ENCODE results near the gene RPTOR.
A peak's percentile ranks its signal among the peaks of the same experiment; 100 is the strongest.

The RPTOR gene

DNA sequence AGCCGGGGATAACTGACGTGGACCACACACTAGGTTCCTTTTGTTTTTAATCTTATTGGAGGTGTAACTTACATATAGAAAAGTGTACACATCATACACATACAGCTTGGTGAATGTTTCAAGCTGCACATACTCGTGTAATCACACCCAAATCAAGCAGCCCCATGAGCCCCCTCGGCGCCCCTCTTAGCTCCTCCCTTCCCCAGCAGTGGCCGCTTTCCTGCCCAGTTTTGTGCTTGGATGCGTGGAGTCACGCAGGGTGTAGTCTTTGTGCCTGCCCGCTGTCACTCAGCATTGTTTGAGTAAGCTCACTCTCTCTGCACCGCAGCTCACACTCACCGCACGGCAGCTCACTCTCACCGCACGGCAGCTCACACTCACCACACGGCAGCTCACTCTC, 295.3 kb downstream of the RPTOR start:
- Mint-ChIP-seq H3K9me3 (no peaks in the 10 kb centered on the region), H3K27ac (no peak overlapping the region), H3K4me3 (no peak overlapping the region), H3K4me1 (peaks cover 17% of the 10 kb centered on the region), H3K36me3 (peaks cover 5% of the 10 kb centered on the region), H3K27me3 (no peaks in the 10 kb centered on the region)

DNA sequence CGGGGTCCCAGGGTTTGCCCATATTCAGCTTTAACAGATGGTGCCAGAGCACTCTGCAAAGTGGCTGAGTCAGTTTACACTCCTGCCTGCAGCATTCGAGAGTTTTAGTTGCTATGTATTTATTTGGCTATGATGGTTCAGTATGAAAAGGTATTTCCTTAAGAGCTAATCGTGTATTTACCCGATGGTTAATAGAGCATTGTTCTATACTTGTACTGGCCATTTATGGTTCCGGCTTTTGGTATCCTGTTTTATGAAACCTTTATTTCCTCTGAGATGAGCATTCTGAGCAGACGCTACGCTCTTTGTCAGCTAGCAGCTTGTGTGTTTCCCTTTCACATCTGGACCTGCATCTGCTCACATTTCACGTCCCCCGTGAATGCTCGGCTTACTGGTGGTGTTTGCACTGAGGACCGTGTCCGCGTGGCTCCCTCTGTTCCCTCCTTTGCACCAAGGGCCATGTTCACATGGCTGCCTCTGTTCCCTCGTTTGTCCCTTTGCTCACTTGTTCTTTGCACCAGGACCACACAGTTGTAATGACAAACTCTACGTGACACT, 297.9 kb downstream of the RPTOR start:
- H3K36me3 Mint-ChIP-seq = peaks cover 11% of the 10 kb centered on the region
- H3K27ac Mint-ChIP-seq = no peak overlapping the region
- H3K27me3 Mint-ChIP-seq = no peaks in the 10 kb centered on the region
- peaks cover 29% of the 10 kb centered on the region for H3K4me1 Mint-ChIP-seq
- no peak overlapping the region for H3K4me3 Mint-ChIP-seq
- no peaks in the 10 kb centered on the region for H3K9me3 Mint-ChIP-seq

DNA sequence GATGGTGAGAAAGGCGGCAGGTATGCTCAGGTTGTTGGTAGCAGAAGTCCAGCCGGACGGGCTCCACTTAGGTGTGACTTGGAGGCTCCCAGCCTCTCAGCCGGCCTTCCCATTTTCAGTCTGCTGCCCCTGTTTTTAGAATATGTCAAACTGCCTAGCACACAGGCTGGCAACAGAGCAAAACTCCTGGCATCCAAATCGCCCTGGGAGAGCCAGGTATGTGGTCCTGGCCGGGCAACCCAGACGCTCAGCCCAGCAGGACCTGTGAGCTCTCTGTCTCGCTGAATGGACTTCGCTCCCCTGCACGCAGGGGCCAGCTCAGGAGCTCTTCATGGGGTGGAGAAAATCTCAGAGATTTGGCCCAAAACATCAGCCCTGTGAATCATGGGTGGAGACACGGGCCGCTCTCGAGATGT, 299.1 kb downstream of the RPTOR start:
- H3K27me3 Mint-ChIP-seq = no peaks in the 10 kb centered on the region
- no peak overlapping the region for H3K27ac Mint-ChIP-seq
- peaks cover 41% of the 10 kb centered on the region for H3K4me1 Mint-ChIP-seq
- no peak overlapping the region for H3K4me3 Mint-ChIP-seq
- no peaks in the 10 kb centered on the region for H3K9me3 Mint-ChIP-seq
- peaks cover 14% of the 10 kb centered on the region for H3K36me3 Mint-ChIP-seq

DNA sequence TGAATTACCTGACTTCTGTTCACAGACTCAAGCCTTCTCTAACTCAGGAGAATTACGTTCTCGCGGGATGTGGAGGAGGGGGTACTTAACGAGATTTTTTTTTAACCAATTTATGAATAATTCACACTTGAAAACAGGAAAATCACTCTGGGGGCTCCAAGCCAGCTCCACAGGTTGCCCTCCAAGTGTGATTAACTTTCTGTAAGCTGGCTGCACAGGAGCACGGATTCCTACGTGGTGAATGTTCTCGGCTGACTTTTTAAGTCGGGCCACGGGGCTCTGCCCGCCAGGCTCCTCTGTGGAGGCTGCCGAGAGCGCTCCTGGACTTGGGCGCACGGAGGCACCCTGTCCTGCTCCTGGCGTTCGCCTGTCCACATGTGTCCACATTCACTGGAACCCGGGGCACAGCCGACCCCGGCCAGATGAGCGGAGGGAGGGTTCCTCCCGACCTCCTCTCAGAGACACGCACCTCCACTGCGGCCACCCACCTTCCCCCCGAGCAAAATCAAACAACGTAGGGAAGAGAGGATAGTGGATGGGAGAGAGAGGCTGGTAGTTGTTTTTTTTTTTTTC, 299.9 kb downstream of the RPTOR start:
- H3K4me1 Mint-ChIP-seq = peaks cover 41% of the 10 kb centered on the region
- peaks cover 17% of the 10 kb centered on the region for H3K36me3 Mint-ChIP-seq
- no peaks in the 10 kb centered on the region for H3K9me3 Mint-ChIP-seq
- H3K27ac Mint-ChIP-seq = peak overlapping the region; percentile 74
- no peaks in the 10 kb centered on the region for H3K27me3 Mint-ChIP-seq
- H3K4me3 Mint-ChIP-seq = no peak overlapping the region

DNA sequence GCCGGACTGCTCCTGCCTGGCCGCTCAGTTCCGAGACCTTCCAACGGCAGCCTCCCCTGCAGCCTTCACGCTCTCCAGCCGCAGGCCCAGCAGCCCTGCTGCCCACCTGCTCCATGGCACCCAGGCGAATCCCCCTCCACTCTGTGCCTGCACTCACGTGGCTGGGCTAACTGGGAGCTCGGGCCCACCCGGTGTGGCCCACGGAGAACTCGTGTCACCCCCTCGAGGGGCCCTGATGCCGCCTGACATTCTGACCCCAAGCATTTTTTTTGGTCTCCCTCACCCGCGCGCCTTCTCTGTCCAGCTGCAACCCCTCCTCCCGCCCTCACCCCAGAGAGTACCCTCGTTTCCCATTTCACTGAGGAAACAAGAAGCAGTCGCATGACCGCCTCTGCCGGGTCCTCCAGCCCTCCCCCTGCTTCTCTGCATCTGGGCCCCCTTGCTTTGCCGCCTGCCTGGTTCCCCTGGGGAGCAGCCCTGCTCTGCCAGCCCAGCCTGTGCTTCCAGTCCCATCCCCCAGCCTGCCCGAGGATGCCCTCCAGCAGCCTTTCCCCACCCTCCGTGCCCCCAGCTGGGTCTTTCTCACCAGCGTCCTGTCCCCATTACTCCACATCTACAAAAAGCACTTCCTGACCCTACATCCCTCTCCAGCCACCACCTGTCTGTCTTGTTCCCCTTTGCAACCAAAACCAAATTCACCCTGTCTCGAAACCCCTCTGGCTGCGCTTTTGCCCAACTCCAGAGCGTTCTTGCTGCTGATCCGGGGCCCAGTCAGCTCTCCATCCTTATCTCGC, 300.6 kb downstream of the RPTOR start:
- H3K4me3 Mint-ChIP-seq = no peak overlapping the region
- no peaks in the 10 kb centered on the region for H3K27me3 Mint-ChIP-seq
- H3K4me1 Mint-ChIP-seq = peaks cover 48% of the 10 kb centered on the region
- no peaks in the 10 kb centered on the region for H3K9me3 Mint-ChIP-seq
- peak overlapping the region; percentile 91 for H3K27ac Mint-ChIP-seq
- H3K36me3 Mint-ChIP-seq = peaks cover 17% of the 10 kb centered on the region

DNA sequence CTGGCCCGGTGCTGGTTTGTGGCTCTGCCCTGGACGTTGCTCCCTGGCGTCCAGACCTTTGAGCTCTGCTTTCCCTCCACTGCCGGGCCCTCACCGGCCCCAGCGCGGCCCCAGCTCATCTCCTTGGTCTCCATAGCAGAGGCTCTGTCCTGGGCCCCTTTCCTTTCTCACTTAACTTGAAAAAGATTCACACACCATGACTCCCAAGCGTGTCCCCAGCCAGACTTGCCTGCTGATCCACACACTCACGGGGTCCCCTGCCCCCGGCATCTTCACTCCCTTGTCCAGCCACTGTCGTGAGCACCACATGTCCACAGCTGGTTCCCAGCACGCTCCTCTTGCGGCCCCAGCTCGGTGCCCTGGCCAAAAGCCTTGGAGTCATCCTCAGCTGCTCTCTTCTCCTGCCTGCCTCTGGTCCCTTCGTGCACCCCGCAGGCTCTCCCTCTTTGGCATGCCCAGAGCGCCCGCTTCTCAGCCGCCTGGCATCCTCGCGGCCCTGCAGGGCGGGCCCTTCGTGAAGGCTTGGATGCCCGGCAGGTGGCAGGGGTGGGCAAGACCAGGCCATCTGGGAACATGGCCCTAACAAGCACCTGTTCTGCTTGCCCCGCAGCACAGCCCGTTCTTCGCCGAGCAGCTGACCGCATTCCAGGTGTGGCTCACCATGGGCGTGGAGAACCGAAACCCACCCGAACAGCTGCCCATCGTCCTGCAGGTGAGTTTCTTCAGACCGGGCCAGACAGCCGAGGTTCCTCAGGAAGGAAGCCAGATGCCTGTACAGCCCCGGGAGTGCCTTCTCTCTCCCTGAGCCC, 301.4 kb downstream of the RPTOR start:
- peaks cover 56% of the 10 kb centered on the region for H3K4me1 Mint-ChIP-seq
- H3K27ac Mint-ChIP-seq = peak overlapping the region; percentile 95
- no peaks in the 10 kb centered on the region for H3K9me3 Mint-ChIP-seq
- no peaks in the 10 kb centered on the region for H3K27me3 Mint-ChIP-seq
- peaks cover 17% of the 10 kb centered on the region for H3K36me3 Mint-ChIP-seq
- no peak overlapping the region for H3K4me3 Mint-ChIP-seq

DNA sequence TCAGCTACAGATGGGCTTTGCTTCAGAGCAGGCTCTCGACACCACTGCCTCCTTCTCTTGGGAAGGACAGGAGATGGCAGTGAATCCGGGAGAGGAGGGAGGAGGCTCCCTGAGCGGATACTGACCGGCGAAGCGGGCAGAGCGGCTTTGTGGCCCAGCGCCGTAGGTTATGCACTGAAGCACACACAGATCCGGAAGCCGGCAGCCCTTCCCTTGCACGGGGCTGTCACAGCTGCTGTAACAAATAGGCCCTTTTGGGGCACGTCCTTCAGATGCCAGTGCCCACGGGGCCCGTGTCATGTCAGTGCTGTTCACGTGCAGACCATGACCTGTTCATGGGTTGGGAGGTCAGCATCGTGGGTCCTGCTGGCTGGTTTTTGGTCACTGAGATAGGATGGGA, 302.3 kb downstream of the RPTOR start:
- Mint-ChIP-seq H3K27me3 (no peaks in the 10 kb centered on the region), H3K27ac (peak overlapping the region; percentile 95), H3K36me3 (peaks cover 19% of the 10 kb centered on the region), H3K4me1 (peaks cover 62% of the 10 kb centered on the region), H3K9me3 (no peaks in the 10 kb centered on the region), H3K4me3 (peak overlapping the region; percentile 73)

DNA sequence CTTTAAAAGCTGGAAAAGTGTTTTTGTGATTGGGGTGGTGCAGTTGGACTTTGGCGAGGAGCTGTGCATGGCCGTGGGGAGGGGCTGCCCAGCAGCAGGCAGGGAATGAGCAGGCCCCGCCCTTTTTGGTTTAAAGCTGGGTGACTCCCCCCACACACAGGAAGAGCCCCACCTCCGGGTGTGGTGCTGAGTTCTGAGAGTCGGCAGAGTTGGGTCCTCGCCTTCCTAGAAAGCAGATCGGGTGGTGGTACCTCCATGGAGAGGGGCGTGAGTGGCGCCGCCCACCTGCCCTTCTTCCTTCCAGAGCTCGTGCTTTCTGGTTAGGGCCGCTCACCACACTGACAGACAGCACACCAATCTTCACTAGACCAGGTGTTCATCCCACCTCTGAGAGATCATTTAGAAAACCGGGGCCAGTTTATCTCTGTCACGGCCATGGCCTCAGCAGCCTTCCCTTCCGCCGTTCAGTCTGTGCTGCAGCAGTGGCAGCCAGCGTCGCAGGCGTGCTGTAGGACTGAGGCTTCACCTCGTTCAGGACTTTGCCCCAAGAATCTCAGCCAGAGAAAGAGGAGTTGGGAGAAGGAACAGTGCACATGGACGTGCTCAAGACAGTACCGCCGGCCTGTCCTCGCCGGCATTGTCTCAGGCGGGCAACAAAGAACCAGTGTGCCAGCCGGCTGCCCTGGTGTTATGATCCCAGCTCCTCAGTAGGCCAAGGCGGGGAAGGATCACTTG, 303.0 kb downstream of the RPTOR start:
- H3K4me1 Mint-ChIP-seq = peaks cover 68% of the 10 kb centered on the region
- H3K9me3 Mint-ChIP-seq = no peaks in the 10 kb centered on the region
- peak overlapping the region; percentile 95 for H3K27ac Mint-ChIP-seq

DNA sequence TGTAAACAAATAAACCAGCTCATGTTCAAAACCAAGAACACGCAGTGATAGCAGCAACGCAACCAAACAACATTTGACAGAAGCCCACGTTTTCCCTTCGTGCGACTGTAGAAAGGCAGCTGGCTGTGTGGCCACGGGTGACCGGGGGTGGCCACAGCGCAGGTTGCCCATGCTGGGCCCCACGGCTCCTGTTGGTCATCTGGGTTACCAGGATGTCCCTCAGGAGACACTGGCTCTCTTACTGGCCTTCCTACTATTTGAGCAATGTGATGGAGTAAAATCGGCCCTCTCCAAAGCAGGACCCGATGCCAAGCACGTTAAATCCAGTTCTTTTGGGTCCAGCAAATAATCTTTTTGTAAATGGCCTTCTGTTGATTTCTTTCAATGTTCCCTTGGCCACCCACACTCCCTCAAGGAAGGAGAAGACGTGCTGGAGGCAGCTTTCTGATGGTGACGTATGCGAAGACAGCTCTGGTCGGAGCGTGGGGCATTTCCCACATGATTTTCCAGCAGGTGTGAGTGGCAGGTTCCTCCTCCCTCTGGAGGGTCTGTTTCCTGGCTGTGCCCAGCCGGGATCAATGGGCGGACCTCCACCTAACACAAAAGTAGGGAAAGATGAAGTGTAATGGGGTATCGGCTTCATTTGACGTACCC, 303.9 kb downstream of the RPTOR start:
- peaks cover 22% of the 10 kb centered on the region for H3K36me3 Mint-ChIP-seq
- H3K27ac Mint-ChIP-seq = peak overlapping the region; percentile 95
- peaks cover 75% of the 10 kb centered on the region for H3K4me1 Mint-ChIP-seq
- H3K9me3 Mint-ChIP-seq = no peaks in the 10 kb centered on the region
- no peaks in the 10 kb centered on the region for H3K27me3 Mint-ChIP-seq
- peak overlapping the region; percentile 7 for H3K4me3 Mint-ChIP-seq

More for the DNA sequence above, 303.0 kb downstream of the RPTOR start:
- Mint-ChIP-seq H3K36me3 (peaks cover 20% of the 10 kb centered on the region), H3K4me3 (peak overlapping the region; percentile 73), H3K27me3 (no peaks in the 10 kb centered on the region)

DNA sequence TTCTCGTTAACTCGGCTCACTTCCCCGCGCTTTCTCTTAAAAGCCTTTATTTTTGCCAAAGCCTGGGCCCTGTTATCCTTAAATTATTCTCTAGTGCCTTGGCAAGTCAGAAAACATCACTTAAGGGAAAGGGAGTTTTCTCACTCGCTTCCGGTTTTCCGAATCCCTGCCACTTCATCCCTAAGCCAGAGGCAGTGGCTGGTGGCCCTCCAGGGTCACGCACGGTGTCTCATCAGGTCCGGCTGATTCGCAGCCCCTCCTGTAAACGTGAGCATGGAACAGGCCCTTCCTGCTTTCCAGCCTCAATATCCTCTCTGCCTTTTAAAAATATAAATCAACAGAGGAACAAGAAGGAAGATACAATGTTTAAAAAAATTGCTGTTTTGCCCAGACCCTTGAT, 304.5 kb downstream of the RPTOR start:
- Mint-ChIP-seq H3K36me3 (peaks cover 22% of the 10 kb centered on the region), H3K4me1 (peaks cover 75% of the 10 kb centered on the region), H3K9me3 (no peaks in the 10 kb centered on the region), H3K27me3 (no peaks in the 10 kb centered on the region), H3K4me3 (no peak overlapping the region), H3K27ac (peak overlapping the region; percentile 95)

DNA sequence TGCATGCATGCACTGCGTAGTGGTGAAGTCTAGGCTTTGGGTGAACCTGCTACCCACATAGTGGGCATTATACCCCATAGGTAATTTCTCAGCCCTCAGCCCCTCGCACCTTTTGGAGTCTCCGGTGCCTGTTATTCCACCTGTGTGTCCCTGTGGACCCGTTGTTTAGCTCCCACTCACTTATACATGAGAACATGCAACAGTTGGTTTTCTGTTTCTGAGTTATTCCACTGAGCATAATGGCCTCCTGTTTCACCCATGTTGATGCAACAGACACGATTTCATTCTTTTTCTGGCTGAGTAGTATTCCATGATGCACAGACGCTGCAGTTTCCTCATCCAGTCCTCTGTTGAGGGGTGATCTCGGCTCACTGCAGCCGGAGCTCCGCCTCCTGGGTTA, 305.5 kb downstream of the RPTOR start:
- peaks cover 22% of the 10 kb centered on the region for H3K36me3 Mint-ChIP-seq

DNA sequence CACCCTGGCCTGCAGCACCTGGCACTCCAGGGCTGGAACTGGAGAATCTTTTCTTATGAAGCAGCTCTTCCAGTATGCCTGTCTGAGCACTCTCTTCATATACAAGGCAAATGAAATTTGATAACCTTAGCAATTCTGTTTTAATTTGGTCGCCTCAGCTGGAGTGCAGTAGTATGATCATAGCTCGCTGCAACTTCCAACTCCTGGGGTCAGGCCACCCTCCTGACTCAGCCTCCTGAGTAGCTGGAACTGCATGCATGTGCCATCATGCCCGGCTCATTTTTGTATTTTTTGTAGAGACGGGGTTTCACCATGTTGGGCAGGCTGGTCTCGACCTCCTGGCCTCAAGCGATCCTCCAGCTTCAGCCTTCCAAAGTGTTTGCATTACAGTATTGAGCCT, 306.2 kb downstream of the RPTOR start:
- Mint-ChIP-seq H3K27me3 (no peaks in the 10 kb centered on the region), H3K4me3 (no peak overlapping the region), H3K36me3 (peaks cover 22% of the 10 kb centered on the region), H3K9me3 (no peaks in the 10 kb centered on the region), H3K27ac (peak overlapping the region; percentile 84), H3K4me1 (peaks cover 82% of the 10 kb centered on the region)

More for the DNA sequence above, 305.5 kb downstream of the RPTOR start:
- Mint-ChIP-seq H3K27me3 (no peaks in the 10 kb centered on the region), H3K27ac (peak overlapping the region; percentile 84), H3K9me3 (no peaks in the 10 kb centered on the region), H3K4me1 (peaks cover 81% of the 10 kb centered on the region), H3K4me3 (no peak overlapping the region)

DNA sequence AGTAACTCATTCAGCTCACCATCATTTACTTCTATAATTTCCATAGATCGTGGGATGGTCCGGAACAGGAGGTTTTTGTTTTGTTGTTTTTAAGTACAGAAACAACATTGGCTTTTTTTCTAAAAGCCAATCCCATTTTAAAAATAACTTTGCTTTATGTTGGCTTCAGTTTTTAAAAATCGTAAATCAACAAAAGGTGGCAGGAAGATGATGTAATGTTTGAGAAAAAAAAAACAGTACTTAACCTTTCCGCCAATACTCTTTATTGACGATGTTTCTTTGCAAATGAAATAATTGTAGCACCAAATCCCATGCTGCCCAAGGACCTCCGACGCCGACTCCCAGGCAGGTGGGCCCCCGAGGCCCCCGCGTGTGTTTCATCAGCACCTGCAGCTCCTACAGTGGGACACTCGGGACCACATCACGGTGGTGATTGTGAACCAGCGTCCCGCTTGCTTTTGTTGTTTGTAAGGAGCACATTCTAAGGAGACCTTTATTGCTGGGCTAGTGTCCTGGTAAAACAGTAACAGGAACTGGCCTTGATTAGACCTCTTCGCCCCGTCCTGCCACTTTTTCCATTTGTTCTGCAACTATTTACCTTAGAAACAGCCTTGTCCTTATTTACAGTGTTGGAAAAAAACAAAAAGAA, 306.8 kb downstream of the RPTOR start:
- Mint-ChIP-seq H3K4me1 (peaks cover 84% of the 10 kb centered on the region), H3K9me3 (no peaks in the 10 kb centered on the region), H3K36me3 (peaks cover 27% of the 10 kb centered on the region), H3K4me3 (no peak overlapping the region), H3K27me3 (no peaks in the 10 kb centered on the region), H3K27ac (peak overlapping the region; percentile 86)

DNA sequence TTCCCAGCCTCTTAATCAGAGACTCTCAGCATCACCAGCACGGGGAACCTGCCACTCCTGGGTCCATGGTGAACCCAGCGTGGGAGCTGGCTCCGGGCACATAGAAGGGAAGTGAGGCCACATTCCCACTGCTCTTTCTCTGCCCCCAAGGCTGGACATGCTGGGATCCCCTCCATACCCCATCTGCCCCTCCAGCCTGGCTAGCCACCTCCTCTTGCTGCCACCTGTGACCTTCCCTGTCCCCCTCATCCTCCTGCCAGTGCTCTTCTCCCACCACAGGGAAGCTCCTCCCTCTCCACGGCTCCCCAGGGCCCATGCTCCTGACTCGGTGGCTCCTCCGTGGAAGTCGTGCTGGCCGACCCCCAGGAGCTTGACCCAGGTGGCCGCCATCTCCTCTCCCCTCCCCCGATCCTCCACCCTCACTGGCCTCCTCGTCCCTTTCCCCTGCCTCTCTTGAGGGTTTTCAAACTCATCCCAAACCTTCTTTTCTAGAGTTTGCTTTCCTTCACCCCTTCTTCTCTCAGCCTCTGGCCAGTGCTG, 307.9 kb downstream of the RPTOR start:
- H3K9me3 Mint-ChIP-seq = no peaks in the 10 kb centered on the region
- no peaks in the 10 kb centered on the region for H3K27me3 Mint-ChIP-seq
- no peak overlapping the region for H3K4me3 Mint-ChIP-seq
- H3K4me1 Mint-ChIP-seq = peaks cover 82% of the 10 kb centered on the region
- peak overlapping the region; percentile 86 for H3K27ac Mint-ChIP-seq
- H3K36me3 Mint-ChIP-seq = peaks cover 18% of the 10 kb centered on the region
